Esophagus (tissue), 2 donors: ENCODE measurements around the gene RANBP3. TPM values are rescaled to one million over a fixed set of nuclear protein-coding genes. Genes with fewer than 3 reads are reported as not detected.

Experiments
- H3K27ac ChIP-seq, 2 donors: one replicate each; pipeline ENCODE4 v1.5.1; 2013; ENCODE audit warnings: low read depth in 2 of 2, mild to moderate bottlenecking in 2 of 2, inconsistent platforms in 1 of 2, low read length in 1 of 2, moderate library complexity in 1 of 2
- H3K27me3 ChIP-seq, 2 donors: one replicate each; pipeline ENCODE4 v1.6.1; 2013; ENCODE audit warnings: low read length in 2 of 2, control low read depth in 1 of 2, mild to moderate bottlenecking in 1 of 2; ENCODE audit not compliant: insufficient read depth in 2 of 2, control insufficient read depth in 1 of 2
- H3K36me3 ChIP-seq, 2 donors: one replicate each; pipeline ENCODE4 v1.6.1; 2013; ENCODE audit warnings: low read length in 1 of 2; ENCODE audit not compliant: control insufficient read depth in 2 of 2, insufficient read depth in 2 of 2
- H3K4me1 ChIP-seq, 2 donors: one replicate each; pipeline ENCODE4 v1.6.1; 2013; ENCODE audit warnings: low read length in 1 of 2; ENCODE audit not compliant: control insufficient read depth in 2 of 2, insufficient read depth in 2 of 2
- H3K4me3 ChIP-seq, 2 donors: one replicate each; pipeline ENCODE4 v1.5.1; 2013; ENCODE audit warnings: low read length in 2 of 2, mild to moderate bottlenecking in 2 of 2, low read depth in 1 of 2, moderate library complexity in 1 of 2
- H3K9me3 ChIP-seq, 2 donors: one replicate each; pipeline ENCODE4 v1.6.1; 2013; ENCODE audit warnings: mild to moderate bottlenecking in 2 of 2, low read depth in 1 of 2, low read length in 1 of 2, moderate library complexity in 1 of 2; ENCODE audit not compliant: control insufficient read depth in 2 of 2, insufficient read depth in 1 of 2
- WGBS, 2 donors: extraction: QIAGEN DNeasy Blood & Tissue Kit; methylation state at CpG; one replicate each; pipeline ENCODE4 v1.1.7; 2013; 5-methylcytosine and 5-hydroxymethylcytosine counted together
- polyA plus RNA-seq, 2 donors: library from polyadenylated mRNA; stranded (reverse); fragments of 200-250 nt; gene quantifications; one replicate each; pipeline ENCODE4 v1.2.3, GENCODE V29; 2013
- donor health status: healthy with polysubstance abuse.
- donor health status: Bipolar disorder and iron deficiency.

The RANBP3 gene
- polyA plus RNA-seq, 2 donors = 25.0 to 34.4 TPM

DNA sequence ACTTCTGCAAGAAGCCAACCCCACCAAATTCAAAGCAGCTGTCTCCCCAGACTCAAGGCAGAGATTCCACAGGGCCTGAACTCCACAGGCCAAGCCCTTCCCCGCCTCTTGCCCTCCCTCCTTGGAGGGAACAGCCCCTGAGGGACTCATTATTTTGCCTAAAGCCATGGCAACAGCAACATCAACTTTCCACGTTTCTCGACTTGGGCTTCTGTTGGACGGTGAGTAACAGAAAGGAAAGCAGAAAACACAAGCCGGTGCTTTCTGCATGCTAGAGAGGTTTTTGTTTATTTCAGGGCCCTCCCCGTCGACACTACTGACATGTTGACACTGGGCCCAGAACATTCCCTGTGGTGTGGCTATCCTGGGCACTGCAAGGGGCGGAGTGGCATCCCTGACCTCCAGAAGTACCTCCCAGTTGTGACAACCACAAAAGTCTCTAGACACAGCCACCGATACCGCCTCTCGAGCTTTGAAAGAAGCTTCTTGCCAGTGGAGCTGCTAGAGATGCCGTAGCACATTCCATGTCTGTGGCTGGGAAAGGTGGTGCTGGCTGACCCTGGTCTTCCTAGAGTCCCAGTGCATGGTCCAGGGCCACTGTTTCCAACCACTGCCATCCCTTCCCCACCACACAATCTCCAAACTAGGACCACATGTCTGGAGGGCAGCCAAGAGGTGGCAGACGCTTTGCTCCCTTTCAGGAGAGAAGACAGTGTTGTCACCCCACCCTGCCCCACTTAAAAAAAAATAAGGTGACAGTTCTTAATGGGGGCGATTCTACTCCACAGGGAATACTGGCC lies 51.1 kb downstream of the RANBP3 start:
- Histone ChIP-seq H3K27ac (peak overlapping the region; percentile 26 to 66), H3K4me3 (no peak overlapping the region), H3K36me3 (peaks cover 8 to 57% of the 10 kb centered on the region in 2 donors), H3K4me1 (peaks cover 0 to 2% of the 10 kb centered on the region in 2 donors), H3K27me3 (no peaks in the 10 kb centered on the region), H3K9me3 (no peaks in the 10 kb centered on the region)
- 61 to 62% methylated on average over 14 of the region's 14 CpGs for WGBS, 2 donors

DNA sequence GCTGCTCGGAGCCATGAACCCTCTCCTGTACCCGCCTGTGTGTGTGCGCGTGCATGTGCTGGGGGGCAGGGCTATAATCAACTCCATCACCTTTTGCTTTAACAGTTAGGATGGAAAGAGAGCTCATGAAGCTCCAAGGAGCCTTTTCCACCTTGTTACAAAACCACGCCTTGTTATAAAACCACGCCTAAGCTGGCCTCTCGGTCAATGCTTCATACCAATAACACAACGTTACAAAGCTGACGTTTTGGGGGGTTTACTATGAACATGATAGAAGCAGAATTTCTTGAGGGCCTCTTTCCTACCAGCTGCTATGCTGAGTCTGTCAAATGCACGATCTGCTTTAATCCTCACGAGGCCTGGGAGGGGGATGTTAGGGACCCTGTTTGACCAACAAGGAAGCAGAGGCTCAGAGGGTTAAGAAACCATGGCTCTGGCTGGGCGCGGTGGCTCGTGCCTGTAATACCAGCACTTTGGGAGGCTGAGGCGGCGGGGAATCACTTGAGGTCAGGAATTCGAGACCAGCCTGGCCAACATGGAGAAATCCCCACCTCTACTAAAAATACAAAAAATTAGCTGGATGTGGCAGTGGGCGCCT lies 52.0 kb downstream of the RANBP3 start:
- Histone ChIP-seq H3K36me3 (peaks cover 5 to 59% of the 10 kb centered on the region in 2 donors), H3K4me3 (no peak overlapping the region), H3K9me3 (no peaks in the 10 kb centered on the region), H3K27ac (peak overlapping the region; percentile 22 to 32), H3K27me3 (no peaks in the 10 kb centered on the region), H3K4me1 (peaks cover 0 to 2% of the 10 kb centered on the region in 2 donors)
- WGBS, 2 donors = 84 to 87% methylated on average over 18 of the region's 18 CpGs

DNA sequence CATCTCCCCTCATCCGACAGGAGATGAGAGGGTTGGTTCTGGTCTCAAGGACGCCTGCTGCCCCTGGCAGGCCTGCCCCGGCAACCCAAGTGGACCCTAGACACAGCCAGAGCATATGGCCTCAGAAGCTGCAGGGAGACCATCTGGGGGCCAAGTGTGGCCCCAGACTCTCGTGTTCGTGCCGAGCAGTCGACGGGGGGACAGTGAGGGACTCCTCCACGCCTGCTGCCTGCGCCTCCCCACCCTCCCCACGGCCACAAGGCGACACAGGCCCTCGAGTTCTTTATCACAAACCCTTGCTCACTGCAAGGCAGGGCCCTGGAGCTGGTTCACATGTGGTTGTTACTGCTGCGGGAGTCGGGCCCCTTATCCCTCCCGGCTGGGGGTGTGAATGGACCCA lies 54.6 kb downstream of the RANBP3 start:
- H3K27ac ChIP-seq = no peak overlapping the region
- no peak overlapping the region for H3K4me3 ChIP-seq
- H3K9me3 ChIP-seq = no peaks in the 10 kb centered on the region
- WGBS, 2 donors = 94 to 96% methylated on average over 15 to 16 of the region's 16 CpGs
- no peaks in the 10 kb centered on the region for H3K27me3 ChIP-seq
- peaks cover 5 to 63% of the 10 kb centered on the region in 2 donors for H3K36me3 ChIP-seq
- H3K4me1 ChIP-seq = peaks cover 0 to 2% of the 10 kb centered on the region in 2 donors

DNA sequence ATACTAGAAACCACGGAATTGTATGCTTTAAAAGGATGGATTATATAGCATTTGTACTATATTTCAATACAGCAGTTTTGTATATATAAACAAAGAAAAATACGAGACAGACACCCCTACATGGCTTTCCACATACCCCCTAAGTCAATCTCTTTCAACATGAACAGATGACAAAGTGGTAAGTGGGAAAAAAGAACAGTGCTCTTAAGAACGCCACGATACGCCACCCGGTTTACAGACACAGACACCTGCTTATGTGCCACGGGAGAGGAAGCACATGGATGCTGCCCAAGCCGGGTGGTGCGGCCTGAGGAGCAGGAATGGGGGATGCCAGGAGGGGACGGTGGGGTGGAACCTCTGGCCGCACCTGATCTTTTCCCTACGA lies 55.8 kb downstream of the RANBP3 start:
- Histone ChIP-seq H3K9me3 (no peaks in the 10 kb centered on the region), H3K4me3 (no peak overlapping the region), H3K4me1 (peaks cover 0 to 2% of the 10 kb centered on the region in 2 donors), H3K27me3 (no peaks in the 10 kb centered on the region), H3K36me3 (peaks cover 5 to 65% of the 10 kb centered on the region in 2 donors), H3K27ac (no peak overlapping the region)
- WGBS, 2 donors = 90 to 93% methylated on average over 12 of the region's 12 CpGs

DNA sequence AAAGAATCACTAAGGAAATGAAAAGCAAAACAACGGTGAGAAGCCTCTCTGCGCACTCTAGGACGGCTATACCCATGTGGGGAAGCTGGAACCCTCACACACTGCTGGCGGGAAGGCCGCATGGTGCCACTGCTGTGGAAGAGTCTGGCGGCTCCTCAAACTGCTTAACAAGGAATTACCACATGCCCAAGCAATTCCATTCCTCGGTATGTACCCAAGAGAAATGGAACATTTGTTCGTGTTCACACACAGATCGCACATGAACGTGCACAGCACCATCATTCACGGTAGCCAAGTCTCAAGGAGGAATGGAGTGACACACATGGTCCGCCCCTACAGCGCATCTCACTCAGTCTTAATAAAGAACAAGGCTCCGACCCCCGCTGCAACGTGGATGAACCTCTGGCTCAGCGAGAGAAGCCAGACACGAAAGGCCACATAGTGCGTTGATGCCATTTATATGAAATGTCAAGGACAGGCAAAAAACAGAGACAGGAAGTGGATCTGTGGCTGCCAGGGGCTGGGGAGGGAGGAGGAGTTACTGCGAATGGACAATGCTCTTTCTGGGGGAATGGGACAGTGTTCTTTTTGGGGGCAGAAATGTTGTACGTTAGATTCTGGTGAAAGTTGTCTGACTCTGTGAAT lies 56.3 kb downstream of the RANBP3 start:
- Histone ChIP-seq H3K27me3 (no peaks in the 10 kb centered on the region), H3K36me3 (peaks cover 6 to 64% of the 10 kb centered on the region in 2 donors), H3K4me3 (no peak overlapping the region), H3K27ac (no peak overlapping the region), H3K4me1 (peaks cover 0 to 2% of the 10 kb centered on the region in 2 donors), H3K9me3 (no peaks in the 10 kb centered on the region)
- WGBS, 2 donors = 89% methylated on average over 21 of the region's 21 CpGs

DNA sequence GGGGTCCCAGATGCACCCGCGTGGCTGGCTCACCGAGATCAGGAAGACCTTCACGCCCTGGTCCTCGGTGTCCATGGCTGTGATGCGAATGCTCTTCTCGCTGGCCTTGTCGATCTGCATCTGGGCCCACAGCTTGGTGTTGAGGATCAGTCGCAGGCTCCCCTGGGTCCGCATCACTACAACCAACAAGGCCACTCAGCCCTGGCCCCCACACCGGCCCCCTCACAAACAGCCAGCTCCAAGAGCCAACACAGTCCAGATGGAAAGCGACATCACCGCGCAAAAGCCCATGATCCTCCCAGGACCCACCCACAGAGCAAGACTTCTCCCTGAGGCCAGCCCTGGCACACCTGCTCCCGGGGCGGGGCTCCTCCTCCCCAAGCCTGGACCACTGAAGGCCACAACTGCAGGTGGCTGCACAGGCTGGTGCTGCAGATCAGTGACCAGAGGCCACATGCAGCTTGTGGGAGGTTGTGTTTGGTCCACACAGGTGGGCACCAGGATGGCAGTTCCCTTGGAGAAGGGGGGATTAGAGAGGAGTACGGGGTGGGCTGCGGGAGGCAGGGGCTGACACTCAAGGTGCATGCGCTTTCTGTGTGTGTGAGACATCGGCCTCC lies 59.4 kb downstream of the RANBP3 start:
- H3K27ac ChIP-seq = no peak overlapping the region
- 97% methylated on average over 20 of the region's 20 CpGs for WGBS, 2 donors
- no peak overlapping the region for H3K4me3 ChIP-seq
- H3K27me3 ChIP-seq = no peaks in the 10 kb centered on the region
- peaks cover 8 to 15% of the 10 kb centered on the region in 2 donors for H3K4me1 ChIP-seq
- no peaks in the 10 kb centered on the region for H3K9me3 ChIP-seq
- peaks cover 8 to 60% of the 10 kb centered on the region in 2 donors for H3K36me3 ChIP-seq

DNA sequence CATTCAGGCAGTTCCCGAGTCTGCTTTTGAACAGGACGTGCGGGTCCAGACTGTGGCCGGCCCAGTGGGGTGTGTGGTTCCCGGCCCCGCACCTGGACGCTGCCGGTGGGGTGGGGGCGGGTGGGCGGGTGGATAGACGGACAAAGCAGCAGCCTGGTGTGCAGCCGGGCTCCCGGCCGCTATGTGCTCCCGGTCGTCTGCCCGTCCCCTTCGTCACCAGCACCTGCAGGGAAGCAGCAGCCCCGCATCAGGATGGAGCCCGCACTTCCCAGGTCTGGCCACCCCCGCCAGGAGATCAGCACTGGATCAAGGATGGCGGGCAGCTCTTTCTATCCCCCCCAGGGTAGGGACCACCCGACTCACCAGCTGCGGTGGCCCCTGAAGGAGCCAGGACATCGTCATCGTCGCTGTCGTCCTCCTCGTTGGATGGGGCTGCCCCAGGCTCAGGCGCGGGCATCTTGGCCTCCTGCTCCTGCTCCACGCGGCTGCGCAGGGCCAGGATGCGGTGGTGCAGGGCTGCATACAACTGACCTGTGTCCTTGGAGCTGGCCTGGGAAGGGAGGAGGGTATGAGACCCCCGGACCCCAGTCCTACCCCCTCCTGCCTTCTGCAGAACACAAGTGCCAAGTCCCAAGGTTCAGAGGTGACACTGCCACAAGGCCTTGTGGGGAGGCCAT lies 60.4 kb downstream of the RANBP3 start:
- Histone ChIP-seq H3K4me3 (no peak overlapping the region), H3K27me3 (no peaks in the 10 kb centered on the region), H3K27ac (no peak overlapping the region), H3K36me3 (peaks cover 8 to 54% of the 10 kb centered on the region in 2 donors), H3K9me3 (no peaks in the 10 kb centered on the region), H3K4me1 (peaks cover 8 to 15% of the 10 kb centered on the region in 2 donors)
- 90 to 91% methylated on average over 32 to 36 of the region's 36 CpGs for WGBS, 2 donors

DNA sequence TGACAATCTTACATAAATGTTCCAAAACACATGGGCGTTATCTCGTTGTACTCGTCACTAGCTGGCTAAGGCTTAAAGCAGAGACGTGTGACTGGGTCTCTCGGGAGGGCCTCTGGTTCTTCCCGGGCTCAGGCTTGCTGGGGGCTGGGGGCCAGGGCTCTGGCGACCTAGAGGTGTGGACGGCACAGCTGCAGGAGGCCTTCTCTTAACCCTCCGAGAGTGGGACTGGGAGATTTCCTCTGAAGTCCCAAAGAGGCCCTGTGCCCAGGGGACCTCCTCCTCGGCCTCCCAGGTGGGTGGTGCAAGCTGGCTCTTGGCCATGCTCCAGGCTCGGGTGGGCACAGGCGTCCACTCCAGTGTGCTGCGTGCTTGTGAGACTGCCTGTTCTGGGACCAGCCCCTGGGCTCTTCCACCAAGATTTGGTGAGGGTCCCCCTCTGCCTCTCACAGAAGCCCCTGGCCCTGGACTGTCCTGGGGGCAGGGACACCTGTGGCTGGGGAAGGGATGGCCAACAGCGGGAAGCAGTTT lies 61.7 kb downstream of the RANBP3 start:
- no peak overlapping the region for H3K4me3 ChIP-seq
- H3K4me1 ChIP-seq = peaks cover 8 to 15% of the 10 kb centered on the region in 2 donors
- H3K27me3 ChIP-seq = no peaks in the 10 kb centered on the region
- 66 to 70% methylated on average over 14 of the region's 14 CpGs for WGBS, 2 donors
- H3K27ac ChIP-seq = no peak overlapping the region
- H3K36me3 ChIP-seq = peaks cover 8 to 46% of the 10 kb centered on the region in 2 donors
- no peaks in the 10 kb centered on the region for H3K9me3 ChIP-seq

DNA sequence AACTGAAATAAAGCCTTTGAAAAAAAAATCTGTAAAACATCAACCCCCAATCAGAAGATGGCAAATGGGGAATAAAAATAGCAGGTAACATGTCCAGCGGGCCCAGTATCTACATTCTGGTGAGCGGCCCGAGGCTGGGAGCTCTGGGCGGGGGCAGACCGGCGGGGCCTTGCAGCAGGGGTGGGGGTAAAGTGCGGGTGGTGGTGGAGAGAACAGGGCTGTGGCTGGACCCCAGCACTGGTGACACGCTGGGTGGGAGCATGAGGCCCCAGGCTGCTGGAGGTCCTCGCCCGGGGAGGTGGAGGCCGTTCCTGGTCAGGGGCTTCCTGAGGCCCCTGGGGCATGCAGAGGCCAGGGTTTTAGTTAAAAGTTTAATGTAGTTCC lies 62.2 kb downstream of the RANBP3 start:
- Histone ChIP-seq H3K36me3 (peaks cover 8 to 42% of the 10 kb centered on the region in 2 donors), H3K9me3 (no peaks in the 10 kb centered on the region), H3K27me3 (no peaks in the 10 kb centered on the region), H3K27ac (no peak overlapping the region), H3K4me3 (no peak overlapping the region), H3K4me1 (peaks cover 8 to 15% of the 10 kb centered on the region in 2 donors)
- WGBS, 2 donors = 77 to 89% methylated on average over 11 of the region's 11 CpGs
